Upper lobe of right lung (tissue), 1 donor: ENCODE results near the gene PTP4A2. TPM values are rescaled to one million over a fixed set of nuclear protein-coding genes. Genes with fewer than 3 reads are reported as not detected.
A peak's percentile ranks its signal among the peaks of the same experiment; 100 is the strongest.

Experiments used
- ATAC-seq: fragments of 200-7000 bp; cut with Tn5 transposase; one replicate; pipeline ENCODE4 v1.9.1; 2020; ENCODE audit warnings: mild to moderate bottlenecking, moderate library complexity
- DNase-seq: peaks from one replicate; pipeline ENCODE4 v3.0.0-alpha.2; 2020
- H3K27ac ChIP-seq: fragments of 200-600 bp; one replicate; pipeline ENCODE4 v1.8.0; 2022
- H3K27me3 ChIP-seq: fragments of 200-600 bp; one replicate; pipeline ENCODE4 v1.8.0; 2022; ENCODE audit warnings: mild to moderate bottlenecking
- H3K36me3 ChIP-seq: fragments of 200-600 bp; one replicate; pipeline ENCODE4 v1.8.0; 2022
- H3K4me1 ChIP-seq: fragments of 200-600 bp; one replicate; pipeline ENCODE4 v1.8.0; 2022
- H3K4me3 ChIP-seq: fragments of 200-600 bp; one replicate; pipeline ENCODE4 v1.8.0; 2022; ENCODE audit warnings: mild to moderate bottlenecking
- H3K9me3 ChIP-seq: fragments of 200-600 bp; one replicate; pipeline ENCODE4 v1.8.0; 2022
- intact Hi-C: fragments of 100-400 bp; cut with DNase I; formaldehyde crosslinking; loops from one replicate; pipeline ENCODE4 v1.11.0; 2022
- total RNA-seq: library from RNA; stranded (reverse); fragmentation: NEBNext Ultra II Directional; extraction: Animal tissue kit (Norgen Biotek cat#: 25700); gene quantifications from one replicate; pipeline ENCODE4 v1.2.1, GENCODE V29; 2021
- TF ChIP-seq, protein P1 (sequence below): fragments of 200-600 bp; IDR thresholded peaks from one replicate; pipeline ENCODE4 v1.8.0; 2022; ENCODE audit warnings: antibody characterized with exemption
- donor health status: DM: no; HTN: yes; CAD: no; lungs with severe emphysema.

The PTP4A2 gene
- total RNA-seq, 1 donor from 2014 or later, result 244 TPM

DNA sequence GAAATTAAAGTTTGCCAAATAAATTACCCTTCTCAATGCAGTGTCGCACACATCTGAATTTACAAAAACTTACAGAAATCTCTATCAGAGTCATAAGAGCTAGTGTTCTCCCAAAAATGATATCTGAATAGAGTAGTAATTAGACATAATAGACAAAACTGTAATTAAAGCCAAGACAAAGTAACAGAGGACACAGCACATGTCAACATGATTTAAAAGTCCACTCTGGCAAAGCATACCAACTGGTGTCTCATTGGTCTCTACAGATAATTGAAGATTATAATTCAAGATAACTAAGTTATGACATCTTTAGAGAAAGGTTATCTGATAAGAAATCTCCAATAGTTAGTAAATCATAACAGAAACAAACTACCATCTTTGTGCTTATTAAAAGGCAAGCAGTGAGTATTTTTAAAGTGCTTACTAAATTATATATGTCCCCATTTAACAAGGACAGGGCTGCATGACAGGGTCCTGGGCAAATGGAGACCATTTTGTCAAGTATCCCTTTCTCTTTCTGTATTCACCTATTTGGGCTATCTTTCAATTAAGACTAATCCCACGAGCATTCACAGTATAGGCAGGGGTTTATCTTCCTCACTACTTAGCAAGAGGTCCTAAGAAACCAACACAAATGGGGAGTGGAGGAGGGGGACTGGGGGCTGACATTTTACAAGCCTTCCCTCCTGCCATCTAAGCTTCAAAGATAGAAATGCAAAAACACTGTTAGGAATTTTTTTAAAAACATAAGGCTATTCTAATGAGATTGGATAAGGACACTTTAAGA lies 26.0 kb downstream of the PTP4A2 start:
- TF ChIP-seq, protein P1, sequence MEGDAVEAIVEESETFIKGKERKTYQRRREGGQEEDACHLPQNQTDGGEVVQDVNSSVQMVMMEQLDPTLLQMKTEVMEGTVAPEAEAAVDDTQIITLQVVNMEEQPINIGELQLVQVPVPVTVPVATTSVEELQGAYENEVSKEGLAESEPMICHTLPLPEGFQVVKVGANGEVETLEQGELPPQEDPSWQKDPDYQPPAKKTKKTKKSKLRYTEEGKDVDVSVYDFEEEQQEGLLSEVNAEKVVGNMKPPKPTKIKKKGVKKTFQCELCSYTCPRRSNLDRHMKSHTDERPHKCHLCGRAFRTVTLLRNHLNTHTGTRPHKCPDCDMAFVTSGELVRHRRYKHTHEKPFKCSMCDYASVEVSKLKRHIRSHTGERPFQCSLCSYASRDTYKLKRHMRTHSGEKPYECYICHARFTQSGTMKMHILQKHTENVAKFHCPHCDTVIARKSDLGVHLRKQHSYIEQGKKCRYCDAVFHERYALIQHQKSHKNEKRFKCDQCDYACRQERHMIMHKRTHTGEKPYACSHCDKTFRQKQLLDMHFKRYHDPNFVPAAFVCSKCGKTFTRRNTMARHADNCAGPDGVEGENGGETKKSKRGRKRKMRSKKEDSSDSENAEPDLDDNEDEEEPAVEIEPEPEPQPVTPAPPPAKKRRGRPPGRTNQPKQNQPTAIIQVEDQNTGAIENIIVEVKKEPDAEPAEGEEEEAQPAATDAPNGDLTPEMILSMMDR, result no peak
- Histone ChIP-seq H3K27ac (no peak overlapping the region), H3K4me3 (no peak overlapping the region), H3K36me3 (peaks cover 90% of the 10 kb centered on the region), H3K27me3 (no peaks in the 10 kb centered on the region), H3K4me1 (peaks cover 8% of the 10 kb centered on the region), H3K9me3 (no peaks in the 10 kb centered on the region)
- DNase-seq (no peak), ATAC-seq (no peak)
- intact Hi-C loops, result no loop called here

DNA sequence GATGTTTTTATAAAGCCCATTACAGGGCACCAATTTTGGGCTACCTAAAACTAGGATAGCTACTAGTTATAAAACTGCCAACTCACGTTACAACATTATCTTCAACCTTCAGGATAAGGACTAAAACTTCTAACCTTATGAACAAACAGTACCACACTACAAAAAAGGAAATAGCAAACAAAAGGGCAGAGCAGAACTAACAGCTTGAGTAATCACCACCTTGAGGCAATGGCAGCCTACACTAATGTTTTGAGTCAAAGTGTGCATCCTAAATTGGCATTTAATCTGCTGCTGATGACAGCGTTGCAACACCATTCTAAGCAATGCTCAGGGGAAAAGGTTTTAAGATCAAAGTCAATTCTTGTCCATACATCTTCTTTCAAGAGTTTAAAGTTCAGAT lies 27.2 kb downstream of the PTP4A2 start:
- Histone ChIP-seq H3K4me3 (no peak overlapping the region), H3K27ac (no peak overlapping the region), H3K9me3 (no peaks in the 10 kb centered on the region), H3K36me3 (peaks cover 89% of the 10 kb centered on the region), H3K4me1 (peaks cover 8% of the 10 kb centered on the region), H3K27me3 (no peaks in the 10 kb centered on the region)
- intact Hi-C loops, result no loop called here
- peak; percentile 72 for ATAC-seq
- no peak for DNase-seq
- TF ChIP-seq, protein P1, result no peak

DNA sequence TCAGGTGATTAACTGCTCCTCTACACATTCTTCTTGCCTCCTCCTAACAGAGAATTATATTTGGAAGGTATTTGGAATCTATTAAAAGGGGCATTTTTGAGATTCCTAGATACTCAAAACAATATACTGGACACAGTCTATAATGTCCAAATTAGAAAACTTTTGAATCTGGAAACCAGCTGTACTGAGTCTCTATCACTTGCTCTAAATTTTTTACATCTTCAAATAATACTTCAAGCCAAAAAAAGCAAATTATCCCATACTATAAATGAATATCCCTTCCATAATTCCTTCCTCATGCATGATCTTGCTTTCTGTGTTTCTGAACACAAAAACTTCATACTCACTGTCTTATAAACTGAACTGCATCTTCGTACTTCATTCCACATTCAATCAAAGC lies 28.5 kb downstream of the PTP4A2 start:
- no peak overlapping the region for H3K4me3 ChIP-seq
- H3K9me3 ChIP-seq, result no peaks in the 10 kb centered on the region
- H3K27ac ChIP-seq, result no peak overlapping the region
- intact Hi-C loops, result no loop called here
- no peaks in the 10 kb centered on the region for H3K27me3 ChIP-seq
- H3K4me1 ChIP-seq, result peaks cover 8% of the 10 kb centered on the region
- TF ChIP-seq, protein P1, result no peak
- DNase-seq (no peak), ATAC-seq (no peak)
- H3K36me3 ChIP-seq, result peaks cover 79% of the 10 kb centered on the region

DNA sequence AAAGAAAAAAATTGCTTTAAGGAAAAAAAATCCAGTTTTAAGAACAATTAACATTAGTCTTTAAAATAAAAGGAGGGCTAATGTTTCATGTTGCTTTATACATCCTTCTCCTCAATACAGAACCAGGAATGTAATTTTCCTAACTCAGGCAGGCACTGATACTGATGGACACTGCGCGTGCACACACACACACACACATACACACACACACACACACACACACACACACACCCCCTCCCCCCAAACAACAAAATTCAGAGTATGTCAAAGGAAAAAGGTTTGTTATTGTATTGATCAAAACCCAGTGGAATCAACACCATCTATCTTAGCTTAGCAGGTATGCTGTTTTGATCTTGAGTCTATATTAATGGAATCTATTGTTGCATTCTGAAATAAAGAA lies 31.6 kb downstream of the PTP4A2 start:
- intact Hi-C loops, result no loop called here
- no peak for DNase-seq
- no peak overlapping the region for H3K27ac ChIP-seq
- no peaks in the 10 kb centered on the region for H3K27me3 ChIP-seq
- TF ChIP-seq, protein P1, result no peak
- ATAC-seq, result no peak
- H3K9me3 ChIP-seq, result no peaks in the 10 kb centered on the region
- H3K36me3 ChIP-seq, result peaks cover 53% of the 10 kb centered on the region
- H3K4me1 ChIP-seq, result peaks cover 8% of the 10 kb centered on the region
- H3K4me3 ChIP-seq, result no peak overlapping the region

DNA sequence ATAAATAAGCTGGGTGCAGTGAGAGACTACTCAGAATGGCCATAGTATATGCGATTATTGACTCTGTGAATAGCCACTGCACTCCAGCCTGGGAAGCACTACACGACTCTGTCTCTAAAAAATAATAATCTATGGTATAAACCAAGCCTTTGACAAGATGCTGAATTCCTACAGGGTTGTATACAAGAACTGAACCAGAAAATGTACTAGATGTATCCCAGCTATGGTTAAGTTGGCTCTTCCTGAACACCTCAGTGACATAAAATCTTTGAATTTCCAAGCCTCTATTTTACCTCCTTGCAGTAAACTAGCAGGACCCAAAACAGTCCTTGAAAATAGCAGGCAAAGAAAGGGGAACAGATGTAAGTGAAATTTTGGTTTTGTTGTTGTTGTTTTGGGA lies 32.5 kb downstream of the PTP4A2 start:
- H3K36me3 ChIP-seq, result peaks cover 47% of the 10 kb centered on the region
- no peaks in the 10 kb centered on the region for H3K4me1 ChIP-seq
- DNase-seq (no peak), ATAC-seq (no peak)
- H3K27me3 ChIP-seq, result no peaks in the 10 kb centered on the region
- intact Hi-C loops, result no loop called here
- H3K9me3 ChIP-seq, result no peaks in the 10 kb centered on the region
- TF ChIP-seq, protein P1, result no peak
- no peak overlapping the region for H3K27ac ChIP-seq
- no peak overlapping the region for H3K4me3 ChIP-seq

DNA sequence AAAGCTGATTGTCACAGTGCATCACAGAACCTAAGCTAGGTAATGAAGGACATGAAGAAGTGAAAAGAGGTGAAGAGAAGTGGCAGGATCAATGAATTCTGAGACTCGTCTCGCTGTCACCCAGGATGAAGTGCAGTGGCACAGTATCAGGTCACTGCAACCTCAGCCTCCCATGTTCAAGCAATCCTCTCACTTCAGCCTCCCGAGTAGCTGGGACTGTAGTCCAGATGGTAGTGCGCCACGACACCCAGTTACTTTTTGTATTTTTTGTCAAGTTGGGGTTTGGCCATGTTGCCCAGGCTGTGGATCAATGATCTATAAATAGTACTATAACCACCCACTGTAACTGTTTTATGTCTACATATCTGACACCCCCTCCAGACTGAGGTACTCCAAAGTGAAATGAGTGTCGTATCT lies 33.1 kb downstream of the PTP4A2 start:
- DNase-seq, result no peak
- H3K4me3 ChIP-seq, result no peak overlapping the region
- ATAC-seq, result no peak
- peaks cover 43% of the 10 kb centered on the region for H3K36me3 ChIP-seq
- no peaks in the 10 kb centered on the region for H3K27me3 ChIP-seq
- H3K27ac ChIP-seq, result no peak overlapping the region
- H3K4me1 ChIP-seq, result no peaks in the 10 kb centered on the region
- intact Hi-C loops, result no loop called here
- TF ChIP-seq, protein P1, result no peak
- H3K9me3 ChIP-seq, result no peaks in the 10 kb centered on the region
